WTC11 (cell line): ENCODE measurements around the gene NOTUM. TPM values are rescaled to one million over a fixed set of nuclear protein-coding genes. Genes with fewer than 3 reads are reported as not detected.

ENCODE experiments used
- ATAC-seq: fragments of 200-7000 bp; cut with Tn5 transposase; 2 replicates; pipeline ENCODE4 v1.10.0; 2021; ENCODE audit warnings: mild to moderate bottlenecking, moderate library complexity
- CTCF ChIA-PET: fragments of 300-600 bp; sonication (Branson Sonifier 250); formaldehyde crosslinking; loops from one replicate; lab custom pipeline; 2021; ENCODE audit warnings: antibody characterized with exemption; lab: Charles Lee
- POLR2A ChIA-PET: fragments of 350-600 bp; sonication (Branson Sonifier 250); formaldehyde crosslinking; loops from one replicate; lab custom pipeline; 2021; ENCODE audit warnings: antibody characterized with exemption; lab: Charles Lee
- DNase-seq: peaks from one replicate; pipeline ENCODE4 v3.0.0; 2021; ENCODE audit warnings: low spot score
- H3K27ac Mint-ChIP-seq: 2 replicates; pipeline ENCODE4 v1.8.0; 2021; ENCODE audit warnings: mixed read lengths
- H3K27me3 Mint-ChIP-seq: 2 replicates; pipeline ENCODE4 v1.8.0; 2021; ENCODE audit warnings: low read depth, mild to moderate bottlenecking, moderate library complexity, mixed read lengths
- H3K36me3 Mint-ChIP-seq: 2 replicates; pipeline ENCODE4 v1.8.0; 2021; ENCODE audit warnings: mixed read lengths
- H3K4me1 Mint-ChIP-seq: 2 replicates; pipeline ENCODE4 v1.8.0; 2022; ENCODE audit warnings: mixed read lengths
- H3K4me3 Mint-ChIP-seq: 2 replicates; pipeline ENCODE4 v1.8.0; 2021; ENCODE audit warnings: mild to moderate bottlenecking, moderate library complexity, mixed read lengths
- H3K9me3 Mint-ChIP-seq: 2 replicates; pipeline ENCODE4 v1.8.0; 2021; ENCODE audit warnings: mixed read lengths
- GABPB1 ChIP-seq: sonication (generic); formaldehyde crosslinking; IDR thresholded peaks from 2 replicates; pipeline ENCODE4 v1.8.1; 2023; ENCODE audit warnings: mild to moderate bottlenecking, missing genetic modification reagents
- GRHL2 ChIP-seq: fragments of 250-450 bp; sonication (Bioruptor Pico); IDR thresholded peaks from 2 replicates; pipeline ENCODE4 v1.8.0; 2022; ENCODE audit warnings: mild to moderate bottlenecking, moderate library complexity; ENCODE audit not compliant: insufficient replicate concordance, severe bottlenecking
- HMGA2 ChIP-seq: fragments of 250-450 bp; sonication (Bioruptor Pico); IDR thresholded peaks from 2 replicates; pipeline ENCODE4 v1.4.0; 2021; ENCODE audit warnings: mild to moderate bottlenecking, moderate library complexity
- JUN ChIP-seq: sonication (generic); formaldehyde crosslinking; IDR thresholded peaks from 2 replicates; pipeline ENCODE4 v1.8.0; 2023; ENCODE audit warnings: mild to moderate bottlenecking, missing genetic modification reagents
- OVOL2 ChIP-seq: fragments of 250-450 bp; sonication (Bioruptor Pico); IDR thresholded peaks from 2 replicates; pipeline ENCODE4 v1.9.0; 2021; ENCODE audit warnings: mild to moderate bottlenecking, borderline replicate concordance
- SP1 ChIP-seq: sonication (generic); formaldehyde crosslinking; conservative IDR thresholded peaks from 2 replicates; pipeline ENCODE4 v1.8.1; 2022; ENCODE audit warnings: missing genetic modification reagents
- TCF7 ChIP-seq: sonication (generic); formaldehyde crosslinking; IDR thresholded peaks from 2 replicates; pipeline ENCODE4 v1.8.0; 2022; ENCODE audit warnings: mild to moderate bottlenecking, low read depth, missing genetic modification reagents, moderate library complexity
- ZNF121 ChIP-seq: sonication (generic); formaldehyde crosslinking; IDR thresholded peaks from 2 replicates; pipeline ENCODE4 v1.8.0; 2023; ENCODE audit warnings: missing genetic modification reagents
- ZNF317 ChIP-seq: sonication (generic); formaldehyde crosslinking; IDR thresholded peaks from 2 replicates; pipeline ENCODE4 v1.8.1; 2023; ENCODE audit warnings: low read depth, mild to moderate bottlenecking, moderate library complexity, missing genetic modification reagents, borderline replicate concordance
- ZNF396 ChIP-seq: fragments of 250-450 bp; sonication (Bioruptor Pico); IDR thresholded peaks from 2 replicates; pipeline ENCODE4 v1.8.0; 2021; ENCODE audit warnings: mild to moderate bottlenecking, moderate library complexity, borderline replicate concordance
- ZNF416 ChIP-seq: fragments of 250-450 bp; sonication (Bioruptor Pico); IDR thresholded peaks from 2 replicates; pipeline ENCODE4 v1.9.0; 2021; ENCODE audit warnings: mild to moderate bottlenecking, inconsistent platforms
- ZNF423 ChIP-seq: fragments of 250-450 bp; sonication (Bioruptor Pico); IDR thresholded peaks from 2 replicates; pipeline ENCODE4 v2.1.2; 2022; ENCODE audit warnings: mild to moderate bottlenecking, moderate library complexity
- total RNA-seq: library from RNA; stranded (reverse); gene quantifications from 3 replicates; pipeline ENCODE4 v1.2.3, GENCODE V29; 2021
- TF ChIP-seq, protein P1 (sequence below): sonication (generic); formaldehyde crosslinking; conservative IDR thresholded peaks from 2 replicates; pipeline ENCODE4 v1.8.1; 2022; ENCODE audit warnings: mild to moderate bottlenecking, missing genetic modification reagents
- TF ChIP-seq, protein P2 (sequence below): sonication (generic); formaldehyde crosslinking; IDR thresholded peaks from 2 replicates; pipeline ENCODE4 v1.8.0; 2022; ENCODE audit warnings: mild to moderate bottlenecking, missing genetic modification reagents
- TF ChIP-seq, protein P3 (sequence below): sonication (generic); formaldehyde crosslinking; IDR thresholded peaks from 2 replicates; pipeline ENCODE4 v1.8.1; 2023; ENCODE audit warnings: mild to moderate bottlenecking, missing genetic modification reagents, moderate library complexity
- TF ChIP-seq, protein P4 (sequence below): sonication (generic); formaldehyde crosslinking; IDR thresholded peaks from 2 replicates; pipeline ENCODE4 v1.8.1; 2023; ENCODE audit warnings: mild to moderate bottlenecking, moderate library complexity, missing genetic modification reagents

Gene NOTUM
- total RNA-seq, 1 experiment from 2014 or later, result 1.7 TPM

DNA sequence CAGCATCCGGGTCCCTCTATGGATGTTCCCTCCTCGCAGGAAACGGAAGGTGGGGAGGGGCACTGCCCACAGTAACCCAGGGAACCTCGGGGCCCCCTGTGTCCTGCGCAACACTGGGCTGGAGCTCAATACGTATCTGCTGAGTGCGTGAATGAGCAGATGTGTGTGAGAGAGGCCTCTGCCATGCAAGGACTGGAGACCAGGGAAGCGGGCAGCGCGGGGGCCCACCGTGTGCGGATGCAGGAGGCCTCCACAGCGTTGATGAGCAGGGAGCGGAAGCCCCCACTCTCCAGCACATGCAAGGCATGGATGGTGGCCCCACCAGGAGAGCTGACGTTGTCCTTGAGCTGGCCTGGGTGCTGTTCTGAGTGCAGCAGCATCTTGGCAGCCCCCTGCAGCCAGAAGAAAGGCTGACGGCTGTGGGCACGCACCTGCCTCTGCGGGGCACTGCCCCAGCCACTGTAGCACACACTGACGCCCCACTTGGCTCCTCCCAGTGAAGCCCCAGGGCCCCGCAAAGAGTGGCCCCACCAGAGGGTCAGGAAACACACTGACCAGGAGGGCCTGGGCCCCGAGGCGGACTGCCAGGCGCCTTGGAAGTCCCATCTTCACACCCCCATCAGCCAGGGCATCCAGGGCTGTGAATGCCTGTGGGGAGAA is 26.8 kb downstream of the NOTUM start (continued):
- no peak for TF ChIP-seq TCF7 (CRISPR knock-in tag)
- TF ChIP-seq ZNF396, result no peak
- TF ChIP-seq ZNF416 (CRISPR knock-in tag), result no peak
- TF ChIP-seq, protein P1, sequence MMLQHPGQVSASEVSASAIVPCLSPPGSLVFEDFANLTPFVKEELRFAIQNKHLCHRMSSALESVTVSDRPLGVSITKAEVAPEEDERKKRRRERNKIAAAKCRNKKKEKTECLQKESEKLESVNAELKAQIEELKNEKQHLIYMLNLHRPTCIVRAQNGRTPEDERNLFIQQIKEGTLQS, result no peak
- TF ChIP-seq, protein P2, sequence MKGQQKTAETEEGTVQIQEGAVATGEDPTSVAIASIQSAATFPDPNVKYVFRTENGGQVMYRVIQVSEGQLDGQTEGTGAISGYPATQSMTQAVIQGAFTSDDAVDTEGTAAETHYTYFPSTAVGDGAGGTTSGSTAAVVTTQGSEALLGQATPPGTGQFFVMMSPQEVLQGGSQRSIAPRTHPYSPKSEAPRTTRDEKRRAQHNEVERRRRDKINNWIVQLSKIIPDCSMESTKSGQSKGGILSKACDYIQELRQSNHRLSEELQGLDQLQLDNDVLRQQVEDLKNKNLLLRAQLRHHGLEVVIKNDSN, result no peak
- TF ChIP-seq, protein P3, sequence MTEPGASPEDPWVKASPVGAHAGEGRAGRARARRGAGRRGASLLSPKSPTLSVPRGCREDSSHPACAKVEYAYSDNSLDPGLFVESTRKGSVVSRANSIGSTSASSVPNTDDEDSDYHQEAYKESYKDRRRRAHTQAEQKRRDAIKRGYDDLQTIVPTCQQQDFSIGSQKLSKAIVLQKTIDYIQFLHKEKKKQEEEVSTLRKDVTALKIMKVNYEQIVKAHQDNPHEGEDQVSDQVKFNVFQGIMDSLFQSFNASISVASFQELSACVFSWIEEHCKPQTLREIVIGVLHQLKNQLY (CRISPR knock-in tag), result no peak
- TF ChIP-seq OVOL2 (CRISPR knock-in tag), result no peak
- TF ChIP-seq GABPB1, result no peak
- no peak for TF ChIP-seq ZNF423 (CRISPR knock-in tag)
- no peak for TF ChIP-seq ZNF317 (CRISPR knock-in tag)

DNA sequence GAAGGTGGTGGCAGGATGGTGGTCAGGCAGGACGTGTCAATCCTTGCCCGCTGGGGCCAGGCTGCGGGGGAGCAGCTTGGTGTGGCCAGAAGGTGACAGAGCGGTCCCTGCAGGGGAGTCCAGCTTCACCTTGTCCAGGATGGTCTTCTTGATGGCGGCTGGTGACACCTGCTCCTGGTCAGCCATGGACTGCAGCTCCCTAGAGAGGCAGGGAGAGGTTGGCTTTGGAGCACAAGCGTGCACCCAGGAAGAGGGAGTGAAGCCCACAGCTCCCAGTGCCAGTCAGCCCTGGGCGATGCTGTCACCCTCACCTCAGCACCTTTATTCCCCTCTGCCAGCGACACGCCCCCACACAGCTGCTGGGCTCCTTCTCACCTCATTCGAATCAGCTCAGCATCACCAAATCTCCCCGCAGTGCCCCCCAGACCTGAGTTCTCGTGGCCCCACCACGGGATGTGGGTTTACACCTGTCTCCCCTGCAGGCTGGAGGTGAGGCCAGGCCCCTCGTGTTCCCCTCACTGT is 27.7 kb downstream of the NOTUM start:
- Mint-ChIP-seq H3K27ac (no peak overlapping the region), H3K9me3 (no peaks in the 10 kb centered on the region), H3K4me3 (no peak overlapping the region), H3K36me3 (peaks cover 10% of the 10 kb centered on the region; the same call in 1 of the 2 replicates), H3K4me1 (peaks cover 15% of the 10 kb centered on the region; the same call in 1 of the 2 replicates), H3K27me3 (peaks cover 8% of the 10 kb centered on the region)
- ATAC-seq, result no peak
- ChIA-PET POLR2A (interaction anchor here (0.8 to 1.5 kb wide), 3 partner anchors 10 to 113 kb away, joined by 3 to 9 read pairs (median 4); no protein-coding TSS in a partner anchor), CTCF (no interaction called here)
- TF ChIP-seq, protein P4, sequence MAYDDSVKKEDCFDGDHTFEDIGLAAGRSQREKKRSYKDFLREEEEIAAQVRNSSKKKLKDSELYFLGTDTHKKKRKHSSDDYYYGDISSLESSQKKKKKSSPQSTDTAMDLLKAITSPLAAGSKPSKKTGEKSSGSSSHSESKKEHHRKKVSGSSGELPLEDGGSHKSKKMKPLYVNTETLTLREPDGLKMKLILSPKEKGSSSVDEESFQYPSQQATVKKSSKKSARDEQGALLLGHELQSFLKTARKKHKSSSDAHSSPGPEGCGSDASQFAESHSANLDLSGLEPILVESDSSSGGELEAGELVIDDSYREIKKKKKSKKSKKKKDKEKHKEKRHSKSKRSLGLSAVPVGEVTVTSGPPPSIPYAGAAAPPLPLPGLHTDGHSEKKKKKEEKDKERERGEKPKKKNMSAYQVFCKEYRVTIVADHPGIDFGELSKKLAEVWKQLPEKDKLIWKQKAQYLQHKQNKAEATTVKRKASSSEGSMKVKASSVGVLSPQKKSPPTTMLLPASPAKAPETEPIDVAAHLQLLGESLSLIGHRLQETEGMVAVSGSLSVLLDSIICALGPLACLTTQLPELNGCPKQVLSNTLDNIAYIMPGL, result peak; percentile 37; the same call in 1 of the 2 replicates
- TF ChIP-seq JUN (CRISPR knock-in tag), result no peak
- DNase-seq, result no peak

DNA sequence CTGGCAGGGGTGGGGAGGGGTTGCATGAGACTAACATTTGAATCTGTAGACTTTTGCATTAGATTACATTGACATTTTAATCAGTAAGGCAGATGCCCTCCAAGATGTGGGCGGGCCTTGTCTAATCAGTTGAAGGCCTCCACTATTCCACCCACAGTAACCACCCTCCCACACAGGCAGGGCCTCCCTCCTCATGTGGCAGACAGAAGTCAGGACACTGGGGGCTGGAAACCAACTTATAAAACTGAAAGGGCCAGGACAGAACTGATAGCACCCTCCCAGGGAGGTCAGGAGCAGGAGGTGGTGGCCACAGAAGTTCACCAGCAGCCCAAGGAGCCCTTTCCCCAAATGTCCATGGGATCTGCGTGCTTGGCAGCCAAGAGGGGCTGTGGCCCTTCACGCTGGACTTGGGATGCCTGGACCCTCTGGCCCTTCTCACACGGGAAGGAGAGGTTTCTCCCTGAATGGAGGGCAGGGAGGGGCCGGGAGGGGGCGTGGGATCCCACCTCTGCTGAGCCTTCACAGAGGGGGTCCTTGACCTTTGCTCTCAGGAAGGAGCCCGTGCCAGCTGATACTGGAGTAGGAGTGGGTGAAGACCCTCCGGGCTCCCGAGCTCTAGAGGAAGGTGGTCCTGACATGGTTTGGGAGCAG is 28.5 kb downstream of the NOTUM start:
- ChIA-PET CTCF (no interaction called here), POLR2A (interaction anchor here (0.8 to 1.5 kb wide), 3 partner anchors 9 to 113 kb away, joined by 3 to 9 read pairs (median 4); no protein-coding TSS in a partner anchor)
- H3K4me1 Mint-ChIP-seq, result peaks cover 10% of the 10 kb centered on the region; the same call in 1 of the 2 replicates
- DNase-seq (no peak), ATAC-seq (no peak)
- peaks cover 3% of the 10 kb centered on the region for H3K27me3 Mint-ChIP-seq
- peaks cover 10% of the 10 kb centered on the region; the same call in 1 of the 2 replicates for H3K36me3 Mint-ChIP-seq
- TF ChIP-seq ZNF121 (CRISPR knock-in tag) (no peak), HMGA2 (CRISPR knock-in tag) (no peak), GRHL2 (CRISPR knock-in tag) (no peak), SP1 (CRISPR knock-in tag) (no peak)
- TF ChIP-seq, protein P2, result no peak
- H3K9me3 Mint-ChIP-seq, result no peaks in the 10 kb centered on the region
- H3K4me3 Mint-ChIP-seq, result no peak overlapping the region
- H3K27ac Mint-ChIP-seq, result no peak overlapping the region
